ENCODE results near the gene PRR12. TPM values are rescaled to one million over a fixed set of nuclear protein-coding genes. Genes with fewer than 3 reads are reported as not detected.
A peak's percentile ranks its signal among the peaks of the same experiment; 100 is the strongest.

The PRR12 gene
- total and polyA plus RNA-seq, 9 of the 15 experiments (the other 6 are each of a cell fraction or from before 2014, with no cell fraction given): 0.01 to 21.1 (median 0.98) TPM

DNA sequence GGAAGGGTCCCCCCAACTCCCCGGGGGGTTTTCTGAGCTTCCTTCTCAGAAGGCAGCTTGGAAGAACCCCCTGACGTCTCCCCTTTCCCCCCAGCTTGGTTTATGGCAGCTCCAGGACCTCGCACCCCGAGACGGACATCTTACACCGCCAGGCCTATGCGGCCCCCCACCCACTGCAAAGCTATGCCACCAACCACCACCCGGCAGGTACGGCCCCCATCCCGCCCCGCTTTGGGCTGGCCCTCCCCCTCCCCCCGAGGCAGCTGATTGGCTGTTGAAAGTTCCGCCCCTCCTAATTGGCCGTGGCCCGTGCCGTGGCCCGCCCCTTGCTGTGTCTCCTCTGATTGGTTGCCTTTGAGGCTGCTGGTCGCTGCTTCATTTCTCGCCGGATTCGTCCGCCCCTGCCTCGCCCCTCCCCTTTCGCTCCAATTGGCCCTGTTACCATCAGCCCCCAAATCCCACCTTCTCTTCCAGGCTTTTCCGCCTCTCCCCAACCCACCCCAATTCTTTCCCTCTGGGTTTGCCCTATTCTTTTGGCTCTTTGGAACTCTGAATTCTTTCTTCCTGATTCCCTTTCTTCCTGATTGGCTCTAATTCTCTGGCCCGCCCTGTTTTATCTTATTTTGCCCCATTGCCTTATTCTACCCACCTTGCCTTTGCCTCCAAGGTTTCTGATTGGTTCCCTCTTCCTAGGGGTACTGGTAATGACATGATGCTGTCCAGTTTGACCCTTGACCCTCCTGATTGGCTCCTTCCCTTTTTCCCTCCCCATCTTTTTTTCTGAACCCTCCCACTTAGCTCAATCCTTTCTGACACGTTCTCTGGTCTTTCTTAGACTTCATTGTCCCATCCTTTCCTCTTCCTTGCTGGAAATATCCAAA, 2.5 kb downstream of the PRR12 start (continued):
- no peak for TF ChIP-seq ELK1 (CRISPR knock-in tag; IDR thresholded peaks at IDR 0.05)
- no peak for TF ChIP-seq ZNF23 (CRISPR knock-in tag; IDR thresholded peaks at IDR 0.05)
- TF ChIP-seq ZBED1 (IDR thresholded peaks at IDR 0.05): no peak
- peak; percentile 78 for TF ChIP-seq CHD2 (IDR thresholded peaks at IDR 0.05; ENCODE audit: low read depth, low read length)
- 0 out of 2 replicates have a peak, but pooled peaks have one; percentile 10 for TF ChIP-seq RAD51 (IDR thresholded peaks at IDR 0.05; ENCODE audit: borderline replicate concordance, low read depth)
- TF ChIP-seq, protein P1, sequence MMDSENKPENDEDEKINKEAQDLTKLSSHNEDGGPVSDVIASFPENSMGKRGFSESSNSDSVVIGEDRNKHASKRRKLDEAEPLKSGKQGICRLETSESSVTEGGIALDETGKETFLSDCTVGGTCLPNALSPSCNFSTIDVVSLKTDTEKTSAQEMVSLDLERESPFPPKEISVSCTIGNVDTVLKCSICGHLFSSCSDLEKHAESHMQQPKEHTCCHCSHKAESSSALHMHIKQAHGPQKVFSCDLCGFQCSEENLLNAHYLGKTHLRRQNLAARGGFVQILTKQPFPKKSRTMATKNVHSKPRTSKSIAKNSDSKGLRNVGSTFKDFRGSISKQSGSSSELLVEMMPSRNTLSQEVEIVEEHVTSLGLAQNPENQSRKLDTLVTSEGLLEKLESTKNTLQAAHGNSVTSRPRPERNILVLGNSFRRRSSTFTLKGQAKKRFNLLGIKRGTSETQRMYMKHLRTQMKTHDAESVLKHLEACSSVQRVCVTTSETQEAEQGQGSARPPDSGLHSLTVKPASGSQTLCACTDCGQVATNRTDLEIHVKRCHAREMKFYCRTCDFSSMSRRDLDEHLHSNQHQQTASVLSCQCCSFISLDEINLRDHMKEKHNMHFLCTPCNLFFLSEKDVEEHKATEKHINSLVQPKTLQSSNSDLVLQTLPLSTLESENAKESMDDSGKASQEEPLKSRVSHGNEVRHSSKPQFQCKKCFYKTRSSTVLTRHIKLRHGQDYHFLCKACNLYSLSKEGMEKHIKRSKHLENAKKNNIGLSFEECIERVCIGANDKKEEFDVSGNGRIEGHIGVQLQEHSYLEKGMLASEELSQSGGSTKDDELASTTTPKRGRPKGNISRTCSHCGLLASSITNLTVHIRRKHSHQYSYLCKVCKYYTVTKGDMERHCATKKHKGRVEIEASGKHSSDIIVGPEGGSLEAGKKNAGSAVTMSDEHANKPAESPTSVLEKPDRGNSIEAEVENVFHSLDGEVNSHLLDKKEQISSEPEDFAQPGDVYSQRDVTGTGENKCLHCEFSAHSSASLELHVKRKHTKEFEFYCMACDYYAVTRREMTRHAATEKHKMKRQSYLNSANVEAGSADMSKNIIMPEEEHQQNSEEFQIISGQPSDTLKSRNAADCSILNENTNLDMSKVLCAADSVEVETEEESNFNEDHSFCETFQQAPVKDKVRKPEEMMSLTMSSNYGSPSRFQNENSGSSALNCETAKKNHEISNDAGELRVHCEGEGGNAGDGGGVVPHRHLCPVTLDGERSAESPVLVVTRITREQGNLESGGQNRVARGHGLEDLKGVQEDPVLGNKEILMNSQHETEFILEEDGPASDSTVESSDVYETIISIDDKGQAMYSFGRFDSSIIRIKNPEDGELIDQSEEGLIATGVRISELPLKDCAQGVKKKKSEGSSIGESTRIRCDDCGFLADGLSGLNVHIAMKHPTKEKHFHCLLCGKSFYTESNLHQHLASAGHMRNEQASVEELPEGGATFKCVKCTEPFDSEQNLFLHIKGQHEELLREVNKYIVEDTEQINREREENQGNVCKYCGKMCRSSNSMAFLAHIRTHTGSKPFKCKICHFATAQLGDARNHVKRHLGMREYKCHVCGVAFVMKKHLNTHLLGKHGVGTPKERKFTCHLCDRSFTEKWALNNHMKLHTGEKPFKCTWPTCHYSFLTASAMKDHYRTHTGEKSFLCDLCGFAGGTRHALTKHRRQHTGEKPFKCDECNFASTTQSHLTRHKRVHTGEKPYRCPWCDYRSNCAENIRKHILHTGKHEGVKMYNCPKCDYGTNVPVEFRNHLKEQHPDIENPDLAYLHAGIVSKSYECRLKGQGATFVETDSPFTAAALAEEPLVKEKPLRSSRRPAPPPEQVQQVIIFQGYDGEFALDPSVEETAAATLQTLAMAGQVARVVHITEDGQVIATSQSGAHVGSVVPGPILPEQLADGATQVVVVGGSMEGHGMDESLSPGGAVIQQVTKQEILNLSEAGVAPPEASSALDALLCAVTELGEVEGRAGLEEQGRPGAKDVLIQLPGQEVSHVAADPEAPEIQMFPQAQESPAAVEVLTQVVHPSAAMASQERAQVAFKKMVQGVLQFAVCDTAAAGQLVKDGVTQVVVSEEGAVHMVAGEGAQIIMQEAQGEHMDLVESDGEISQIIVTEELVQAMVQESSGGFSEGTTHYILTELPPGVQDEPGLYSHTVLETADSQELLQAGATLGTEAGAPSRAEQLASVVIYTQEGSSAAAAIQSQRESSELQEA (IDR thresholded peaks at IDR 0.05; ENCODE audit: low read depth): no peak; the same call in 1 of the 2 replicates
- no peak for TF ChIP-seq KAT7 (CRISPR knock-in tag; IDR thresholded peaks at IDR 0.05; ENCODE audit: borderline replicate concordance)
- no peak for TF ChIP-seq TCF3 (CRISPR knock-in tag; IDR thresholded peaks at IDR 0.05)
- TF ChIP-seq, protein P2, sequence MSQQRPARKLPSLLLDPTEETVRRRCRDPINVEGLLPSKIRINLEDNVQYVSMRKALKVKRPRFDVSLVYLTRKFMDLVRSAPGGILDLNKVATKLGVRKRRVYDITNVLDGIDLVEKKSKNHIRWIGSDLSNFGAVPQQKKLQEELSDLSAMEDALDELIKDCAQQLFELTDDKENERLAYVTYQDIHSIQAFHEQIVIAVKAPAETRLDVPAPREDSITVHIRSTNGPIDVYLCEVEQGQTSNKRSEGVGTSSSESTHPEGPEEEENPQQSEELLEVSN (IDR thresholded peaks at IDR 0.05; ENCODE audit: borderline replicate concordance in 1 of 2, extremely low read depth in 1 of 2, insufficient read depth in 1 of 2, insufficient read length in 1 of 2, low read depth in 1 of 2, low read length in 1 of 2, poor library complexity in 1 of 2, severe bottlenecking in 1 of 2): no peak
- no peak for TF ChIP-seq CBFA2T2 (conservative IDR thresholded peaks at IDR 0.05)
- no peak for TF ChIP-seq ZNF274 (IDR thresholded peaks at IDR 0.05; ENCODE audit: borderline replicate concordance, low read depth, low read length)
- TF ChIP-seq, protein P3, sequence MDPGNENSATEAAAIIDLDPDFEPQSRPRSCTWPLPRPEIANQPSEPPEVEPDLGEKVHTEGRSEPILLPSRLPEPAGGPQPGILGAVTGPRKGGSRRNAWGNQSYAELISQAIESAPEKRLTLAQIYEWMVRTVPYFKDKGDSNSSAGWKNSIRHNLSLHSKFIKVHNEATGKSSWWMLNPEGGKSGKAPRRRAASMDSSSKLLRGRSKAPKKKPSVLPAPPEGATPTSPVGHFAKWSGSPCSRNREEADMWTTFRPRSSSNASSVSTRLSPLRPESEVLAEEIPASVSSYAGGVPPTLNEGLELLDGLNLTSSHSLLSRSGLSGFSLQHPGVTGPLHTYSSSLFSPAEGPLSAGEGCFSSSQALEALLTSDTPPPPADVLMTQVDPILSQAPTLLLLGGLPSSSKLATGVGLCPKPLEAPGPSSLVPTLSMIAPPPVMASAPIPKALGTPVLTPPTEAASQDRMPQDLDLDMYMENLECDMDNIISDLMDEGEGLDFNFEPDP (CRISPR knock-in tag; IDR thresholded peaks at IDR 0.05): no peak
- no peak for TF ChIP-seq ELK3 (CRISPR knock-in tag; IDR thresholded peaks at IDR 0.05)
- no peak for TF ChIP-seq ZNF436 (CRISPR knock-in tag; IDR thresholded peaks at IDR 0.05)

Measured in K562 (cell line).